ENCODE measurements around the gene NT5C2. TPM values are rescaled to one million over a fixed set of nuclear protein-coding genes. Genes with fewer than 3 reads are reported as not detected.

The NT5C2 gene
- total RNA-seq, 1 donor from 2014 or later: 113 TPM

GRCh38 chr10:103072276-103072675 lies 120.8 kb downstream of the NT5C2 start:
- Histone ChIP-seq H3K36me3 (ENCODE audit: insufficient read depth, low read length) (no peaks in the 10 kb centered on the region), H2AFZ (ENCODE audit: low read depth, low read length) (no peak overlapping the region), H4K20me1 (ENCODE audit: insufficient read depth, low read length) (no peaks in the 10 kb centered on the region), H3K4me3 (ENCODE audit: insufficient read depth, low read depth, low read length) (no peak overlapping the region), H3K4me2 (ENCODE audit: low read length) (no peak overlapping the region), H3K79me2 (ENCODE audit: insufficient read depth, low read length) (no peaks in the 10 kb centered on the region), H3K9ac (ENCODE audit: low read length) (no peak overlapping the region), H3K27me3 (ENCODE audit: insufficient read depth, low read length) (no peaks in the 10 kb centered on the region), H3K9me3 (ENCODE audit: insufficient read depth, low read depth, low read length) (no peaks in the 10 kb centered on the region), H3K4me1 (ENCODE audit: insufficient read depth, low read length) (no peaks in the 10 kb centered on the region), H3K27ac (ENCODE audit: low read depth, low read length) (no peak overlapping the region)
- FAIRE-seq: no peak
- peaks cover 9% of the 10 kb centered on the region for H3K4me1 Mint-ChIP-seq (ENCODE audit: low read depth, unreplicated experiment)
- no peaks in the 10 kb centered on the region for H3K9me3 Mint-ChIP-seq (ENCODE audit: unreplicated experiment)
- H3K4me3 Mint-ChIP-seq (ENCODE audit: unreplicated experiment): no peak overlapping the region
- no peak for TF ChIP-seq EZH2 (IDR thresholded peaks at IDR 0.05; ENCODE audit: insufficient read depth, low read length)
- TF ChIP-seq CTCF (IDR thresholded peaks at IDR 0.05; ENCODE audit: insufficient read depth, low read depth, low read length): no peak
- peaks cover 10% of the 10 kb centered on the region for H3K36me3 Mint-ChIP-seq (ENCODE audit: low read depth, unreplicated experiment)
- H3K27ac Mint-ChIP-seq (ENCODE audit: unreplicated experiment): no peak overlapping the region
- H3K27me3 Mint-ChIP-seq (ENCODE audit: low read depth, unreplicated experiment): no peaks in the 10 kb centered on the region
- no peak for DNase-seq (ENCODE audit: low read depth)

- H3K4me3 ChIP-seq (ENCODE audit: insufficient read depth, low read depth, low read length): no peak overlapping the region
- no peaks in the 10 kb centered on the region for H3K36me3 Mint-ChIP-seq (ENCODE audit: low read depth, unreplicated experiment)
- H3K9ac ChIP-seq (ENCODE audit: low read length): no peak overlapping the region
- no peak overlapping the region for H2AFZ ChIP-seq (ENCODE audit: low read depth, low read length)
- no peaks in the 10 kb centered on the region for H3K79me2 ChIP-seq (ENCODE audit: insufficient read depth, low read length)
- no peak overlapping the region for H3K27ac ChIP-seq (ENCODE audit: low read depth, low read length)
- H4K20me1 ChIP-seq (ENCODE audit: insufficient read depth, low read length): no peaks in the 10 kb centered on the region
- FAIRE-seq (no peak), DNase-seq (ENCODE audit: low read depth) (peak; percentile 30)
- H3K4me1 Mint-ChIP-seq (ENCODE audit: low read depth, unreplicated experiment): peaks cover 9% of the 10 kb centered on the region
- peak overlapping the region; percentile 11 for H3K4me3 Mint-ChIP-seq (ENCODE audit: unreplicated experiment)
- no peaks in the 10 kb centered on the region for H3K9me3 Mint-ChIP-seq (ENCODE audit: unreplicated experiment)
- no peaks in the 10 kb centered on the region for H3K27me3 Mint-ChIP-seq (ENCODE audit: low read depth, unreplicated experiment)
- no peaks in the 10 kb centered on the region for H3K4me1 ChIP-seq (ENCODE audit: insufficient read depth, low read length)
- TF ChIP-seq CTCF (IDR thresholded peaks at IDR 0.05; ENCODE audit: insufficient read depth, low read depth, low read length) (peak; percentile 61), EZH2 (IDR thresholded peaks at IDR 0.05; ENCODE audit: insufficient read depth, low read length) (no peak)
- H3K9me3 ChIP-seq (ENCODE audit: insufficient read depth, low read depth, low read length): no peaks in the 10 kb centered on the region
- H3K4me2 ChIP-seq (ENCODE audit: low read length): no peak overlapping the region
- no peaks in the 10 kb centered on the region for H3K36me3 ChIP-seq (ENCODE audit: insufficient read depth, low read length)
- H3K27ac Mint-ChIP-seq (ENCODE audit: unreplicated experiment): no peak overlapping the region
- H3K27me3 ChIP-seq (ENCODE audit: insufficient read depth, low read length): no peaks in the 10 kb centered on the region
Observed at GRCh38 chr10:103069453-103070331, 123.4 kb downstream of the NT5C2 start.

GRCh38 chr10:103067956-103068355 lies 125.1 kb downstream of the NT5C2 start:
- Histone ChIP-seq H3K9ac (ENCODE audit: low read length) (no peak overlapping the region), H3K4me3 (ENCODE audit: insufficient read depth, low read depth, low read length) (no peak overlapping the region), H3K79me2 (ENCODE audit: insufficient read depth, low read length) (no peaks in the 10 kb centered on the region), H3K9me3 (ENCODE audit: insufficient read depth, low read depth, low read length) (no peaks in the 10 kb centered on the region), H3K4me2 (ENCODE audit: low read length) (no peak overlapping the region), H3K27me3 (ENCODE audit: insufficient read depth, low read length) (no peaks in the 10 kb centered on the region), H3K36me3 (ENCODE audit: insufficient read depth, low read length) (no peaks in the 10 kb centered on the region), H2AFZ (ENCODE audit: low read depth, low read length) (no peak overlapping the region), H3K27ac (ENCODE audit: low read depth, low read length) (no peak overlapping the region), H3K4me1 (ENCODE audit: insufficient read depth, low read length) (no peaks in the 10 kb centered on the region), H4K20me1 (ENCODE audit: insufficient read depth, low read length) (no peaks in the 10 kb centered on the region)
- Mint-ChIP-seq H3K4me3 (ENCODE audit: unreplicated experiment) (no peak overlapping the region), H3K4me1 (ENCODE audit: low read depth, unreplicated experiment) (peaks cover 9% of the 10 kb centered on the region), H3K9me3 (ENCODE audit: unreplicated experiment) (no peaks in the 10 kb centered on the region), H3K36me3 (ENCODE audit: low read depth, unreplicated experiment) (peaks cover 4% of the 10 kb centered on the region), H3K27me3 (ENCODE audit: low read depth, unreplicated experiment) (no peaks in the 10 kb centered on the region), H3K27ac (ENCODE audit: unreplicated experiment) (no peak overlapping the region)
- DNase-seq (ENCODE audit: low read depth) (no peak), FAIRE-seq (no peak)
- no peak for TF ChIP-seq CTCF (IDR thresholded peaks at IDR 0.05; ENCODE audit: insufficient read depth, low read depth, low read length)
- TF ChIP-seq EZH2 (IDR thresholded peaks at IDR 0.05; ENCODE audit: insufficient read depth, low read length): no peak
